Stimulated activated CD4-positive, alpha-beta T cell treated with anti-CD3 and anti-CD28 coated beads, Interleukin-2, amount 100 ng/mL, for 24 hours (primary cell): Measurements from ENCODE around the gene PRELID2.

Experiments used
- DNase-seq, 2 donors: peaks; one replicate each; pipeline ENCODE4 v3.0.0-alpha.2; 2020

The PRELID2 gene

DNA sequence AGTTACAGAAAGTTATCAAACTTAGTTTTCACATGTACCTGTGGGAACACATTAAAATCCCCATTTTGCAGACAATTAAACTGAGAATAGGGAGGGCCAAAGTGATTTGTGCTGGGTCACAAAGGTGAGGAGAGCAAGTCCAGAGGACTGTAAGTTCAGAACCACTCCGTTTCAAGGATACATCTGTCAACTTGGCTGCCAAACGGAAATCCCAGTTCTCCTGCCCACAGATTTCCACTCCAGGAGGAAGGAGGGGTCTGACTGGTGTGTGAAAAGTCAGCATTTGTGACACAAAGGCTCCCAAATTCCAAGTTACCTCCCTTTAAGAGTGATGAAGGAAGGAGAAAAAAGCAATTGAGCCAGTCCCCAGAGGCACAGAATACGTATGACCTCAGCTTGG lies 42.3 kb downstream of the PRELID2 start:
- no peak for DNase-seq

- DNase-seq, result no peak
These were observed 43.3 kb downstream of the PRELID2 start for GRCh38 chr5:145791866-145792265.

- no peak for DNase-seq
These were observed 47.1 kb downstream of the PRELID2 start for GRCh38 chr5:145787996-145788395.

DNA sequence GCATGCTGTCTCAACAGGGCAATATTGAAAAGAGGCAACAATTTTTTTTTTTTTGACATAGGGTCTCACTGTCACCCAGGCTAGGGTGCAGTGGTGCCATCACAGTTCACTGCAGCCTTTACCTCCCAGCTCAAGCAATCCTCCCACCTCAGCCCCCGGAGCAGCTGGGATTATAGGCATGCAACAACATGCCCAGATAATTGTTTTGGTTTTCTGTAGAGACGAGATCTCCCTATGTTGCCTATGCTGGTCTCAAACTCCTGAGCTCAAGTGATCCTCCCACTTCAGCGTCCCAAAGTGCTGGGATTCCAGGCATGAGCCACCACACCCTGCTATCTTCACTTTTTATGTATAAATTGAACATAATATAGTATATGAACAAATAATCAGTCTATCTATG lies 47.6 kb downstream of the PRELID2 start:
- DNase-seq, result no peak

DNA sequence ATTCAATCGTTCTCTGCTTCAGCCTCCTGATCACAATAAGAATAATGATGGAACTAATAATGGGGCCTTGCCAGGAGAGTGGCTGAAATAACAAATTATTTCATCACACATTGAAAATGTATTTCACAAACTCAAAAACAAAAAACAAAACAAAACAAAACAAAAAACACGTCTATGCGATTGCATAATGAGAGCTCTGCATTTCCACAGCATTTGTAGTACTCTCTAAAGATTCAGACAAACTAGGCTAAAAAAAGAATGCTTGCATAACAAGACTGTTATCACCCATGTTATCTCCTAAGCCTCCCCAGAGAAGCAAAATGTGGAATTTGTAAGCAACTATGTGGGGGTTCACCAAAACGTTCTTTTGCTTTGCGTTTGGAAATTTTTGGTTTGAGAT lies 48.1 kb downstream of the PRELID2 start:
- no peak for DNase-seq

- no peak for DNase-seq
These were observed 54.2 kb downstream of the PRELID2 start for GRCh38 chr5:145780982-145781381.

DNA sequence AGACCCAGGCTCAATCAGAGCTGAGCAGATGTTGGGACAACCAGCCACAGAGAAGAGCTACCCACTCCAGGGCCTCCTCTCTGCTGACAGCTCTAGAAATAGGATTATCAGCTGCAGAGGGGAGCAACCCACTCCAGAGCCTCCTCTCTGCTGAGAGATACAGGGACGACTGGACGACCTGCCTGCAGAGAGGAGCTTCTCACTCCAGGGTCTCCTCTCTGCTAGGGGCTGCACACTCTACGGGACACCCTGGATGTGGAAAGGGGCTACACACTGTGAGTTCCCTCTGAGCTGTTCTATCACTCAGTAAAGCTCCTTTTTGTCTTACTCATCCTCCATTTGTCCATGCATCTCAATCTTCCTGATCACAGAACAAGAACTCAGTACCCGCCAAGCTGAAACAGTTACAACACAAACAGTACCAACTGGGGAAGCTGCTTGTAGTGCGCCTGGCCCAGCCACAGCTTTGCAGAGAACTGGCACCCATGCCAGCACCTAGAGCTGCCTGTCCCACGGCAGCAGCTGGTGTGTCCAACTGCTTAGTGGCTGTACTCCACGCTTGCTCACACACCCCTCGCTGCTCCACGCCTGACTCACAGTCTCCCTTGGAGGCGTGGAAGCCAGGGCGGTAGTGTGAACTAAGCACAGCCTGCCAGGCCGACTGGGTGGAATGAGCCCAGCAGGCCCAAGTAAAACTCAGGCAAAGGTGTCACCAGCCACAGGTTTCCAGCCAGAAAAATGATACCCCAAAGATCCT lies 56.8 kb downstream of the PRELID2 start:
- no peak for DNase-seq

- no peak for DNase-seq
These were observed 57.6 kb downstream of the PRELID2 start for GRCh38 chr5:145777445-145778063.

DNA sequence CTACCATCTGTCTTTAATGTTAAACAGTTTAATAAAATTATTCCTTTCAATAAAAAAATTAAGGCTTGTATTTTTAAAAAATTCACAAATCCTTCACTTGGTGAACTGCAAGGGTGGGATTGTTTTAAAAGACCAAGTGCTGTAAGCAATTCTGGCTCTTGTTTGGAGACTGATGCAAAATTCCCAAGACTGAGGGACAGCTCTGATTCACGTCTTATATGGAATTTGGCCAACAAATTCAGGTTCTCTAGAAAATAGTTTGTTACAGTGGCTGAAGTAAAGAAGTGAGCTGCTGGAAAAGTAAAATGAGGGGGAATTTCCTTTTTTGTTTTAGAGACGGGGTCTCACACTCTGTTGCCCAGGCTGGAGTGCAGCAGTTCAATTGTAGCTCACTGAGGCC lies 58.3 kb downstream of the PRELID2 start:
- DNase-seq, result no peak

GRCh38 chr5:145775893-145776444 lies 59.2 kb downstream of the PRELID2 start:
- DNase-seq, result no peak

- no peak for DNase-seq
These were observed 59.7 kb downstream of the PRELID2 start for GRCh38 chr5:145775411-145775810.

GRCh38 chr5:145774442-145774841 lies 60.7 kb downstream of the PRELID2 start:
- DNase-seq, result no peak

GRCh38 chr5:145772466-145772865 lies 62.7 kb downstream of the PRELID2 start:
- no peak for DNase-seq

DNA sequence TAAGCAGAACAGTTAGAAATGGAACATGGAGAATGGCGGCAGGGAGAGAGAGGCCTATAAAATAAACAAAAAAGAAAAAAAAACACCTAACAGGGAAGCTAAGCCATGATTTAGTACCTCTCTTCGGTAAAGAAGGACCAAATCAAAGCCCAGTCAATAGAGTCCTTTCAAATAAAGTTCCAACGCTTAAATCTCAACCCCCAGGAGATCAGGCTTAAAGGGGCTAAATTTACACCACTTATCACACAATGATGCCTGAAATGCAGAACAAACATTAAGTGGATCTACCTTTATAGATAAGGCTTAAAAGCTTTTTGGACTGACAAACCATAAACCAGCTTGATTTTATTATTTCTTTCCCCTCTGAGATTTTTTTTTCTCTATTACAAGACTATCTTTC lies 66.3 kb downstream of the PRELID2 start:
- no peak for DNase-seq

- DNase-seq, result no peak
These were observed 70.8 kb downstream of the PRELID2 start for GRCh38 chr5:145764325-145764724.

- DNase-seq, result no peak
These were observed 72.3 kb downstream of the PRELID2 start for GRCh38 chr5:145762833-145763232.

DNA sequence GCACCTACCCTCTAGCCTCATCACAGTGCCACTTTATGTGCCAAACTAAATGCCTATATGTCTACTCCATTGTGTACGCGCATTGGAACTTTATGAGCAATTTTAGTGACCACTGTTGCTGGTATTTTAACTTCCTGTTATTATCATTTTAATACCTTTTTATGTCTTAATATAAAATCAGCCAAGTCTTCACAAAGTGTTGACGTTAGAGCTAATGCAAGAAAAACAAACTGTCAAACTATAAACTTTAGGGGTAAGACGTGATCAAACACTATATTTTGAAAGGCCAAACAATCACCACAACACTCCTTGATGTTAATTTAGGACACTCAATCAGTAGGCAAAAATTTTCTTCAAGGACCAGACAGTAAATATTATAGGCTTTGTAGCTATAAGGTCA lies 73.9 kb downstream of the PRELID2 start:
- DNase-seq, result no peak

DNA sequence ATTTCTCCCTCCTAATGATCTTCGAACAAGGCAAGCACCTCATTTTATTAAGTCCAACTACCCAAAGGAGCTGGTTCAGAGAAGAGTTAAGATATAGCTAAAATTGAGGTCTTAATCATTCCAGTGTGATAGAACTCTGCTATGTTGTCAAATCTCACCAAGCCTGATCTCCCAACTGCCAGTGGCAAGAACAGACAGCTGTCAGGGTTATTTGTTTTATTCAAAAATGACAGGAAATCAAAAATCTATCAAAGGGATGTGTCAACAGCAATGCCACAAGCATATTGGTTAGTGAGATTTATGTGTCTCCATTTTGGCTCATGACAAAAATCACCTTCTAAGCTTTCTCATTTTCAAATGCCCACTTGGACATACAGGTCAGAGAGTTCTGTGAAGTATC lies 74.5 kb downstream of the PRELID2 start:
- no peak for DNase-seq

DNA sequence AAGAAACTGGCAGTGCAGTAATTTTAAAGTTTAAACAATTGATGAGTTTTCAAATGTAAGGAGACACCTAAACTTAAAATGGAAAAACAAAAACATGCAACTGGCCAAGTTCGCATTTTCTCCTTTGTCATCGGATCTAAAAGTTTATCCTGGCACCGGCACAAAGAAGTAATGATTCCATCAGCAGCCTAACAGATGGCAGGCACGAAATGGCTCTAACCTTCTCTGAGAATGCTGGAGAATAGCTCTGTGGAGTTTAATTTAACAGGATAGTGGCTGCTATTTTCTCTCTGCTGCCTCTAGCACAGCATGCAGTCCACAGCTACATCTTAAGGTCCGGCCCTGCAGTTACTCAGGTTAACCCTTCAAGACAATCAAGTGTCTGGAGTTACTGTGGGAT lies 82.2 kb downstream of the PRELID2 start:
- no peak for DNase-seq

GRCh38 chr5:145752534-145752933 lies 82.6 kb downstream of the PRELID2 start:
- DNase-seq, result no peak

DNA sequence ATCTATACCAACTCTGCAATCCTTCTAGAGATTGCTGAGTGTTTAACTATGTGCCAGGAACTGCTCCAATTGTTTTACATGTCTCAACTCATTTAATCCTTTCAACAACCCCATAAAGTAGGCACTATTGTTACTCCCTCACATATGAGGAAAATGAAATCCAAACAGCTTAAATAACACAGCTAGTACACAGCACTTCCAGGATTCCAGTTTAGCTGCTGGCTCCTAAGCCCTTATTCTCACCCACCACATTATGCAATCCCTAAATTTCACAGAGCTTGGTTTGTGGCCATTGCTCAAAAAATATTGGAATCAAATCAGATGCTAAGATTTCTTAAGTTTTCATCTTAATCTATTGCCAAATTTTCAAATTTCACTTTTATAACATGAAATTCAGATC lies 84.9 kb downstream of the PRELID2 start:
- DNase-seq, result no peak

- DNase-seq, result no peak
These were observed 91.6 kb downstream of the PRELID2 start for GRCh38 chr5:145743396-145744061.

GRCh38 chr5:145739843-145740242 lies 95.3 kb downstream of the PRELID2 start:
- DNase-seq, result no peak

DNA sequence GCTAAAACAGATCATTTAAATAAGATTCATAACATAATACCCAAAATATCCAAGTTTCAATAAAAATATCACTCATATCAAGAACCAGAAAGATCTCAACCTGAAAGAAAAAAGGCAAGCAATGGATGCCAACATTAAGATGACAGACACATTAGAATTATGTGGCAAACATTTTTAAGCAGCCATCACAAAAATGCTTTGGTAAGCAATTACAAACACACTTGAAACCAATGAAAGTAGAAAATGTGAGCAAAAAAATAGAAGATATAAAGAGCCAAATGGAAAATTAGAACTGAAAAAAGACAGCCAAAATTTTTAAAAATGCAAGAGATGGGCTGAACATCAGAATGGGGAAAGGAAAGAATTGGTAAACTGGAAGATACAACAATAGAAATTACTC lies 96.9 kb downstream of the PRELID2 start:
- no peak for DNase-seq
